Tibial artery (tissue), 4 donors: ENCODE results near the gene MLXIPL.

Experiments
- DNase-seq, 2 donors: peaks; one replicate each; pipeline ENCODE4 v3.0.0-alpha.2; 2019
- H3K27ac ChIP-seq, 2 donors: fragments of 200-600 bp; sonication (generic) in 1 of 2; 1 replicate in 1 of 2; 2 replicates in 1 of 2; pipeline ENCODE4 v1.5.1; 2018 to 2019; ENCODE audit warnings: mild to moderate bottlenecking in 1 of 2
- H3K27me3 ChIP-seq, 2 donors: fragments of 200-600 bp; sonication (generic) in 1 of 2; one replicate each; pipeline versions ENCODE4 v1.5.1 to v1.6.0; 2016 to 2019
- H3K36me3 ChIP-seq, 3 donors: fragments of 200-600 bp; sonication (generic) in 2 of 3; one replicate each; pipeline ENCODE4 v1.5.1; 2016 to 2019; ENCODE audit warnings: mild to moderate bottlenecking in 2 of 3
- H3K4me1 ChIP-seq, 4 donors: fragments of 200-600 bp; sonication (generic) in 2 of 4; 1 replicate in 3 of 4; 2 replicates in 1 of 4; pipeline ENCODE4 v1.5.1; 2016 to 2019
- H3K4me3 ChIP-seq, 2 donors: fragments of 200-600 bp; sonication (generic) in 1 of 2; 1 replicate in 1 of 2; 2 replicates in 1 of 2; pipeline ENCODE4 v1.5.1; 2018 to 2019; ENCODE audit warnings: mild to moderate bottlenecking in 2 of 2
- H3K9me3 ChIP-seq, 3 donors: fragments of 200-600 bp; sonication (generic) in 1 of 3; one replicate each; pipeline ENCODE4 v1.5.1; 2016 to 2019
- intact Hi-C: fragments of 100-400 bp; cut with DNase I; formaldehyde crosslinking; loops from one replicate; pipeline ENCODE4 v1.15.0; 2023; ENCODE audit warnings: low total_unique reads
- TF ChIP-seq, protein P1 (sequence below), 2 experiments: fragments of 200-600 bp in 1 of 2; fragments of 450-650 bp in 1 of 2; IDR thresholded peaks; one replicate each; pipeline ENCODE4 v1.5.1; 2017 to 2019; ENCODE audit warnings: antibody characterized with exemption in 2 of 2, mild to moderate bottlenecking in 1 of 2, moderate library complexity in 1 of 2

The MLXIPL gene, protein sequence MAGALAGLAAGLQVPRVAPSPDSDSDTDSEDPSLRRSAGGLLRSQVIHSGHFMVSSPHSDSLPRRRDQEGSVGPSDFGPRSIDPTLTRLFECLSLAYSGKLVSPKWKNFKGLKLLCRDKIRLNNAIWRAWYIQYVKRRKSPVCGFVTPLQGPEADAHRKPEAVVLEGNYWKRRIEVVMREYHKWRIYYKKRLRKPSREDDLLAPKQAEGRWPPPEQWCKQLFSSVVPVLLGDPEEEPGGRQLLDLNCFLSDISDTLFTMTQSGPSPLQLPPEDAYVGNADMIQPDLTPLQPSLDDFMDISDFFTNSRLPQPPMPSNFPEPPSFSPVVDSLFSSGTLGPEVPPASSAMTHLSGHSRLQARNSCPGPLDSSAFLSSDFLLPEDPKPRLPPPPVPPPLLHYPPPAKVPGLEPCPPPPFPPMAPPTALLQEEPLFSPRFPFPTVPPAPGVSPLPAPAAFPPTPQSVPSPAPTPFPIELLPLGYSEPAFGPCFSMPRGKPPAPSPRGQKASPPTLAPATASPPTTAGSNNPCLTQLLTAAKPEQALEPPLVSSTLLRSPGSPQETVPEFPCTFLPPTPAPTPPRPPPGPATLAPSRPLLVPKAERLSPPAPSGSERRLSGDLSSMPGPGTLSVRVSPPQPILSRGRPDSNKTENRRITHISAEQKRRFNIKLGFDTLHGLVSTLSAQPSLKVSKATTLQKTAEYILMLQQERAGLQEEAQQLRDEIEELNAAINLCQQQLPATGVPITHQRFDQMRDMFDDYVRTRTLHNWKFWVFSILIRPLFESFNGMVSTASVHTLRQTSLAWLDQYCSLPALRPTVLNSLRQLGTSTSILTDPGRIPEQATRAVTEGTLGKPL

GRCh38 chr7:73623798-73624668, at the start of gene MLXIPL:
TSS of gene MLXIPL (minus strand) at chr7:73624522. CDS start at chr7:73624492, 30 bp downstream.
- peaks cover 0 to 22% (median 22%) of the 10 kb centered on the region in 4 donors for H3K4me1 ChIP-seq
- H3K27ac ChIP-seq = no peak within 1 kb of the TSS
- peak within 1 kb of the TSS; percentile 31 to 54 for H3K4me3 ChIP-seq
- DNase-seq = peak in 1 of 2 donors; percentile 66
- intact Hi-C loops = loop anchor here (5.0 kb wide), 1 partner anchor 98 kb away; no protein-coding TSS in a partner anchor
- H3K27me3 ChIP-seq = peaks cover 6 to 89% of the 10 kb centered on the region in 2 donors
- no peaks in the 10 kb centered on the region for H3K9me3 ChIP-seq
- no peaks in the 10 kb centered on the region for H3K36me3 ChIP-seq
- TF ChIP-seq, protein P1, sequence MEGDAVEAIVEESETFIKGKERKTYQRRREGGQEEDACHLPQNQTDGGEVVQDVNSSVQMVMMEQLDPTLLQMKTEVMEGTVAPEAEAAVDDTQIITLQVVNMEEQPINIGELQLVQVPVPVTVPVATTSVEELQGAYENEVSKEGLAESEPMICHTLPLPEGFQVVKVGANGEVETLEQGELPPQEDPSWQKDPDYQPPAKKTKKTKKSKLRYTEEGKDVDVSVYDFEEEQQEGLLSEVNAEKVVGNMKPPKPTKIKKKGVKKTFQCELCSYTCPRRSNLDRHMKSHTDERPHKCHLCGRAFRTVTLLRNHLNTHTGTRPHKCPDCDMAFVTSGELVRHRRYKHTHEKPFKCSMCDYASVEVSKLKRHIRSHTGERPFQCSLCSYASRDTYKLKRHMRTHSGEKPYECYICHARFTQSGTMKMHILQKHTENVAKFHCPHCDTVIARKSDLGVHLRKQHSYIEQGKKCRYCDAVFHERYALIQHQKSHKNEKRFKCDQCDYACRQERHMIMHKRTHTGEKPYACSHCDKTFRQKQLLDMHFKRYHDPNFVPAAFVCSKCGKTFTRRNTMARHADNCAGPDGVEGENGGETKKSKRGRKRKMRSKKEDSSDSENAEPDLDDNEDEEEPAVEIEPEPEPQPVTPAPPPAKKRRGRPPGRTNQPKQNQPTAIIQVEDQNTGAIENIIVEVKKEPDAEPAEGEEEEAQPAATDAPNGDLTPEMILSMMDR (IDR thresholded peaks at IDR 0.05) = no peak

DNA sequence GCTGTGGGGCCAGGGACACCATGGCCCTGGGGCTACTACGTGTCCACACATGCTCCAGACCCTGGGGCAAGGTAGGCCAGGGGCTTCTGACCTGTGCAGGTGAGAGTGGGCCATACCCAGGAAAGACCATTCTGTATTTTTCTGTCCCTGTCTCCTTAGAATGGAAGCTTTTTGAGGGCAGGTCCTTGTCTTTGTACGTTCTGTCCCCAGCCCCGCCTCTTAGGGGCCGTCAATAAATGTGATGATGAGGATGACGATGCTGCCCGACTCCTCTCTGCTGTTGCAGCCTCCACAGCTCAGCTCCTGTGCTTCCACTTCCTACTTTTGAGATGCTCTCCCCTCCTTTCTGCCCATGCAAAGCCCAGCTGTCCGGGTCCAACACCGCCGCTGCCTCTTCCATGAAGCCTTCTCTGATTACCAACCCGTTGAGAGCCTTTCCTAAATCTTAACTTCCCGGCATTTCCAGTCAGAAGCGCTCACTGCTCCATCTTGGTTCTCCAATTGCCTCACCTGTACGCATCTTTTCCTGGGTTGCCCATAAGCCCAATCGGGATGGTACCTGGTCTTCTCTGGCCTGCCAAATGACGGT, 47.6 kb upstream of the MLXIPL start:
- no peak overlapping the region for H3K4me3 ChIP-seq
- no peaks in the 10 kb centered on the region for H3K36me3 ChIP-seq
- H3K4me1 ChIP-seq = peaks cover 0 to 16% (median 13%) of the 10 kb centered on the region in 4 donors
- DNase-seq = no peak
- H3K27me3 ChIP-seq = peaks cover 0 to 8% of the 10 kb centered on the region in 2 donors
- intact Hi-C loops = no loop called here
- H3K27ac ChIP-seq = no peak overlapping the region
- no peaks in the 10 kb centered on the region for H3K9me3 ChIP-seq
- TF ChIP-seq, protein P1 (IDR thresholded peaks at IDR 0.05) = no peak

- H3K36me3 ChIP-seq = no peaks in the 10 kb centered on the region
- H3K27ac ChIP-seq = no peak overlapping the region
- intact Hi-C loops = no loop called here
- H3K4me3 ChIP-seq = no peak overlapping the region
- H3K4me1 ChIP-seq = peaks cover 0 to 16% (median 13%) of the 10 kb centered on the region in 4 donors
- H3K9me3 ChIP-seq = no peaks in the 10 kb centered on the region
- TF ChIP-seq, protein P1 (IDR thresholded peaks at IDR 0.05) = no peak
- peaks cover 0 to 8% of the 10 kb centered on the region in 2 donors for H3K27me3 ChIP-seq
- no peak for DNase-seq
Observed at GRCh38 chr7:73671322-73671661, 47.0 kb upstream of the MLXIPL start.

- no peaks in the 10 kb centered on the region for H3K9me3 ChIP-seq
- H3K27me3 ChIP-seq = peaks cover 0 to 11% of the 10 kb centered on the region in 2 donors
- no peak overlapping the region for H3K27ac ChIP-seq
- H3K4me3 ChIP-seq = no peak overlapping the region
- H3K36me3 ChIP-seq = no peaks in the 10 kb centered on the region
- peaks cover 0 to 19% (median 13%) of the 10 kb centered on the region in 4 donors for H3K4me1 ChIP-seq
- TF ChIP-seq, protein P1 (IDR thresholded peaks at IDR 0.05) = no peak
- intact Hi-C loops = loop anchor here (5.0 kb wide), 2 partner anchors 58 to 67 kb away; partner anchors contain the start of gene ABHD11
- no peak for DNase-seq
Observed at GRCh38 chr7:73669858-73670385, 45.6 kb upstream of the MLXIPL start.
